ENCODE measurements around the gene LRP1B. TPM values are rescaled to one million over a fixed set of nuclear protein-coding genes. Genes with fewer than 3 reads are reported as not detected.

Gene LRP1B
- total and polyA plus RNA-seq, 2 experiments from 2014 or later: not detected

- Histone ChIP-seq H2AFZ (no peak overlapping the region), H3K4me2 (ENCODE audit: unreplicated experiment) (no peak overlapping the region), H3F3A (ENCODE audit: insufficient read depth) (no peaks in the 10 kb centered on the region), H3K9ac (no peak overlapping the region), H3K9me3 (ENCODE audit: low read depth) (no peaks in the 10 kb centered on the region), H3K36me3 (ENCODE audit: low read depth) (no peaks in the 10 kb centered on the region), H3K4me1 (ENCODE audit: insufficient read depth) (no peaks in the 10 kb centered on the region), H3K9me2 (ENCODE audit: insufficient read depth) (no peaks in the 10 kb centered on the region), H3K27ac (no peak overlapping the region), H3K79me2 (ENCODE audit: insufficient read depth) (no peaks in the 10 kb centered on the region), H4K20me1 (ENCODE audit: insufficient read depth) (no peaks in the 10 kb centered on the region), H3K27me3 (replicated peaks; ENCODE audit: insufficient read depth) (no peaks in the 10 kb centered on the region), H3K4me3 (no peak overlapping the region)
- DNase-seq: no peak
- TF ChIP-seq EZH2phosphoT487 (IDR thresholded peaks at IDR 0.05; ENCODE audit: insufficient read depth, low read depth) (no peak), EZH2 (IDR thresholded peaks at IDR 0.05; ENCODE audit: insufficient read depth, poor library complexity, severe bottlenecking) (no peak)
- in situ Hi-C loops (cut with MboI): no loop called here
- WGBS, 2 experiments (ENCODE audit: low coverage in 1 of 2, low lambda C conversion rate in 2 of 2, missing lambda C conversion rate in 2 of 2): 56 to 58% methylated on average over 1 of the region's 1 CpG
Observed at GRCh38 chr2:140880573-140880972, 1250.2 kb downstream of the LRP1B start.

- TF ChIP-seq EZH2phosphoT487 (IDR thresholded peaks at IDR 0.05; ENCODE audit: insufficient read depth, low read depth) (no peak), EZH2 (IDR thresholded peaks at IDR 0.05; ENCODE audit: insufficient read depth, poor library complexity, severe bottlenecking) (no peak)
- Histone ChIP-seq H3K79me2 (ENCODE audit: insufficient read depth) (no peaks in the 10 kb centered on the region), H3K9me3 (ENCODE audit: low read depth) (no peaks in the 10 kb centered on the region), H3K27me3 (replicated peaks; ENCODE audit: insufficient read depth) (no peaks in the 10 kb centered on the region), H3K4me1 (ENCODE audit: insufficient read depth) (no peaks in the 10 kb centered on the region), H4K20me1 (ENCODE audit: insufficient read depth) (no peaks in the 10 kb centered on the region), H3K4me3 (no peak overlapping the region), H3K36me3 (ENCODE audit: low read depth) (no peaks in the 10 kb centered on the region), H2AFZ (no peak overlapping the region), H3K4me2 (ENCODE audit: unreplicated experiment) (no peak overlapping the region), H3K9me2 (ENCODE audit: insufficient read depth) (no peaks in the 10 kb centered on the region), H3F3A (ENCODE audit: insufficient read depth) (no peaks in the 10 kb centered on the region), H3K27ac (no peak overlapping the region), H3K9ac (no peak overlapping the region)
- in situ Hi-C loops (cut with MboI): no loop called here
- 73% methylated on average over 1 of the region's 1 CpG for WGBS, 2 experiments (ENCODE audit: low coverage in 1 of 2, low lambda C conversion rate in 2 of 2, missing lambda C conversion rate in 2 of 2)
- no peak for DNase-seq
Observed at GRCh38 chr2:140876015-140876414, 1254.8 kb downstream of the LRP1B start.

GRCh38 chr2:140873915-140874531, 1256.8 kb downstream of the LRP1B start:
- no peak overlapping the region for H3K27ac ChIP-seq
- H3K27me3 ChIP-seq (replicated peaks; ENCODE audit: insufficient read depth): no peaks in the 10 kb centered on the region
- no peaks in the 10 kb centered on the region for H3K4me1 ChIP-seq (ENCODE audit: insufficient read depth)
- H2AFZ ChIP-seq: no peak overlapping the region
- H3K4me3 ChIP-seq: no peak overlapping the region
- TF ChIP-seq EZH2 (IDR thresholded peaks at IDR 0.05; ENCODE audit: insufficient read depth, poor library complexity, severe bottlenecking) (no peak), EZH2phosphoT487 (IDR thresholded peaks at IDR 0.05; ENCODE audit: insufficient read depth, low read depth) (no peak)
- no peak overlapping the region for H3K4me2 ChIP-seq (ENCODE audit: unreplicated experiment)
- H3K9me2 ChIP-seq (ENCODE audit: insufficient read depth): no peaks in the 10 kb centered on the region
- H3K36me3 ChIP-seq (ENCODE audit: low read depth): no peaks in the 10 kb centered on the region
- no peak for DNase-seq
- no peaks in the 10 kb centered on the region for H4K20me1 ChIP-seq (ENCODE audit: insufficient read depth)
- H3K9ac ChIP-seq: no peak overlapping the region
- H3K79me2 ChIP-seq (ENCODE audit: insufficient read depth): no peaks in the 10 kb centered on the region
- H3F3A ChIP-seq (ENCODE audit: insufficient read depth): no peaks in the 10 kb centered on the region
- in situ Hi-C loops (cut with MboI): no loop called here
- H3K9me3 ChIP-seq (ENCODE audit: low read depth): no peaks in the 10 kb centered on the region

- no peaks in the 10 kb centered on the region for H3F3A ChIP-seq (ENCODE audit: insufficient read depth)
- no peak for DNase-seq
- no peaks in the 10 kb centered on the region for H3K79me2 ChIP-seq (ENCODE audit: insufficient read depth)
- no peak overlapping the region for H3K4me3 ChIP-seq
- H3K4me2 ChIP-seq (ENCODE audit: unreplicated experiment): no peak overlapping the region
- H3K27ac ChIP-seq: no peak overlapping the region
- H4K20me1 ChIP-seq (ENCODE audit: insufficient read depth): no peaks in the 10 kb centered on the region
- in situ Hi-C loops (cut with MboI): no loop called here
- H3K4me1 ChIP-seq (ENCODE audit: insufficient read depth): no peaks in the 10 kb centered on the region
- no peak for TF ChIP-seq EZH2phosphoT487 (IDR thresholded peaks at IDR 0.05; ENCODE audit: insufficient read depth, low read depth)
- no peak for TF ChIP-seq EZH2 (IDR thresholded peaks at IDR 0.05; ENCODE audit: insufficient read depth, poor library complexity, severe bottlenecking)
- H3K9me3 ChIP-seq (ENCODE audit: low read depth): no peaks in the 10 kb centered on the region
- no peaks in the 10 kb centered on the region for H3K27me3 ChIP-seq (replicated peaks; ENCODE audit: insufficient read depth)
- H3K9me2 ChIP-seq (ENCODE audit: insufficient read depth): no peaks in the 10 kb centered on the region
- H3K36me3 ChIP-seq (ENCODE audit: low read depth): no peaks in the 10 kb centered on the region
- no peak overlapping the region for H2AFZ ChIP-seq
- H3K9ac ChIP-seq: no peak overlapping the region
Observed at GRCh38 chr2:140869925-140870324, 1260.9 kb downstream of the LRP1B start.

DNA sequence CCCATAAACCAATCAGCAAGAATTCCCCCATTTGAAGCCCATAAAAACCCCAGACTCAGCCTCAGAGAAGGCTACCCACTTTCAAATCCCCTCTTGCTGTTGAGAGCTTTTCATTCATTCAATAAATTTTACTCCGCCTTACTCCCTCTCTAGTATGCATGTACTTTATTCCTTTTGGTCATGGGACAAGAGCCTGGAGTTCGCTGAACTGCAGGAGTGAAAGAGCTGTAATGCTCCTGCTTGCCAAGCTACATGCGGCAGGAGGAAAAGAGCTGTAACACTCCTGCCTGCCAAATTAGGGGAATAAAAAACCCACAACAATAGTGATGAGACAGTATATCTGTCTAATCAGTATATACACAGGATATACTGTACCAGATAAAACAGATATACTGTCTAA, 1261.7 kb downstream of the LRP1B start:
- H3K9ac ChIP-seq: no peak overlapping the region
- H2AFZ ChIP-seq: no peak overlapping the region
- TF ChIP-seq EZH2 (IDR thresholded peaks at IDR 0.05; ENCODE audit: insufficient read depth, poor library complexity, severe bottlenecking) (no peak), EZH2phosphoT487 (IDR thresholded peaks at IDR 0.05; ENCODE audit: insufficient read depth, low read depth) (no peak)
- no peaks in the 10 kb centered on the region for H3K9me2 ChIP-seq (ENCODE audit: insufficient read depth)
- WGBS, 2 experiments (ENCODE audit: low coverage in 1 of 2, low lambda C conversion rate in 2 of 2, missing lambda C conversion rate in 2 of 2): 67 to 68% methylated on average over 3 of the region's 3 CpGs
- no peaks in the 10 kb centered on the region for H3K4me1 ChIP-seq (ENCODE audit: insufficient read depth)
- H3K27me3 ChIP-seq (replicated peaks; ENCODE audit: insufficient read depth): no peaks in the 10 kb centered on the region
- no peaks in the 10 kb centered on the region for H3F3A ChIP-seq (ENCODE audit: insufficient read depth)
- H3K79me2 ChIP-seq (ENCODE audit: insufficient read depth): no peaks in the 10 kb centered on the region
- no peaks in the 10 kb centered on the region for H3K36me3 ChIP-seq (ENCODE audit: low read depth)
- no peak for DNase-seq
- no peaks in the 10 kb centered on the region for H4K20me1 ChIP-seq (ENCODE audit: insufficient read depth)
- H3K4me3 ChIP-seq: no peak overlapping the region
- in situ Hi-C loops (cut with MboI): no loop called here
- H3K9me3 ChIP-seq (ENCODE audit: low read depth): no peaks in the 10 kb centered on the region
- no peak overlapping the region for H3K27ac ChIP-seq
- H3K4me2 ChIP-seq (ENCODE audit: unreplicated experiment): no peak overlapping the region
